GM19099 (cell line): Measurements from ENCODE around the gene WFS1.

Experiments used
- POLR2A ChIP-seq: IDR thresholded peaks from 3 replicates; pipeline ENCODE4 v1.6.1; 2011; ENCODE audit warnings: low read depth; ENCODE audit not compliant: insufficient read length; ENCODE audit errors: extremely low read depth

The WFS1 gene

DNA sequence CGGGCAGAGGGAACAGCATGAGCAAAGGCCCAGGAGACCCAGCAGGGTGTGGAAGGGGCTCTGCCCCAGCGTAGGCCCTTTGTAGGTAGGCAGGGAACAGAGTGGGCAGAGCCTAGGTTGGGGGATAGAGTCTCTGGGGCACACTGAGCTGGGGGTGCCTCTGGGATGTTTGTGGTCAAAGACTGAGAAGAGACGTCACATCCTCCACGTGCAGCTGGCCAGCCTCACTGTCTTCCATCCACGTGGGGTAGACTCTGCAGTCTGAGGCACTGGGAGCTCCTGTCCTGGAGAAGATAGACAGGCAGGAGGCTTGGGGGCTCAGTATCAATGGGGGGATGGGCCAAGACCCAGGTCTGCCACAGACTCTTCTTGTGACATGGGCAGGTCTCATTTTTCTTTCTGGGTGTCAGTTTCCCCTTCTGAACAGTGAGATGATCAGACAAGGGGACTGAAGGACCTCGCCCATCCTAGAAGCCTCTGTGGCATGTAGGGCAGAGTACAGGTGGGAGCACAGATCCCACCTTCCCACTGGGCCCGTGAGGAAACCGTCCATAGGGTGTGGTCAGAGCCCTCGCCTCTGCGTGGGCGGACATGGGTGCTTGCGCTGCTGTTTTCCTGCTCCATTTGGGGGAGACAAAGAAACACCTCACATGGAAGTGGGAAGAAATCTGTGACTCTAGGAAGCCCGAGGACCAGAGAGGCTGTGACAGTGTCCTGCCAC is 22.9 kb downstream of the WFS1 start:
- TF ChIP-seq POLR2A = no peak

DNA sequence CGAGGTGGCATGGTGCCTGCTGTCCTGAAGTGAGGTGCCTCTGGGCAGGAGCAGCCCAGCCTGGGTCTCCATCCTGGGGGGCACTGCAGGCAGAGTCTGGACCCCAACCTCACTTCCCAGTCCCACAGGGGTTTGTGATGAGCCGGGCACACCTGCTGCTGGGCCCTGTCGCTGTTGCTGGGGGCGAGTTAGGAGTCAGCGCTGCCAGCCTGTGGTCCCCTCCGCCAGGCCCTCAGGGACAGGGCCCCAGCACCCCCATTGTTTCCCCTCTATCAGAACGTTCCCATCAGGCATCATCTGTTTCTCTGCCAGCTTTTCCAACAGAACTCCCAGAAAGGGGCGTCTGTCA is 23.4 kb downstream of the WFS1 start:
- TF ChIP-seq POLR2A = no peak

DNA sequence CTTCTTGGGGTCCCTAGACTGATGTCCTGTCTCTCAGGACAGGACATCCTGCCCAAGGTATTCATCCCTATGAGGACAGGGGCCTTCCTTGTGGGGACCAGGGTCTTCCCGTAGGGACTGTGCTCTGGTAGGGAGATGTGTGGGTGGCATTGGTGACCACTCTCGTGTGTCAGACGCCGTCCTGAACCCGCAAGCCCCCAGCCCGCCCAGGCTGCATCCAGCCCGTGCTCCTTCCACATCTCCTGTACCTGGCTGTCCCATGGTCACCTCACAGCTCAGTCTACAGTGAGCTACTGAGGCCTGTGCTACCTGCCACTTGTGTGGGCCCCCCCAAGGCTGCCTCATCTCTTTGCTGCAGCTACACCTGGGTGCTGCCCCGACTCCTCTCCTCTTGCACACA is 24.0 kb downstream of the WFS1 start:
- TF ChIP-seq POLR2A = no peak

DNA sequence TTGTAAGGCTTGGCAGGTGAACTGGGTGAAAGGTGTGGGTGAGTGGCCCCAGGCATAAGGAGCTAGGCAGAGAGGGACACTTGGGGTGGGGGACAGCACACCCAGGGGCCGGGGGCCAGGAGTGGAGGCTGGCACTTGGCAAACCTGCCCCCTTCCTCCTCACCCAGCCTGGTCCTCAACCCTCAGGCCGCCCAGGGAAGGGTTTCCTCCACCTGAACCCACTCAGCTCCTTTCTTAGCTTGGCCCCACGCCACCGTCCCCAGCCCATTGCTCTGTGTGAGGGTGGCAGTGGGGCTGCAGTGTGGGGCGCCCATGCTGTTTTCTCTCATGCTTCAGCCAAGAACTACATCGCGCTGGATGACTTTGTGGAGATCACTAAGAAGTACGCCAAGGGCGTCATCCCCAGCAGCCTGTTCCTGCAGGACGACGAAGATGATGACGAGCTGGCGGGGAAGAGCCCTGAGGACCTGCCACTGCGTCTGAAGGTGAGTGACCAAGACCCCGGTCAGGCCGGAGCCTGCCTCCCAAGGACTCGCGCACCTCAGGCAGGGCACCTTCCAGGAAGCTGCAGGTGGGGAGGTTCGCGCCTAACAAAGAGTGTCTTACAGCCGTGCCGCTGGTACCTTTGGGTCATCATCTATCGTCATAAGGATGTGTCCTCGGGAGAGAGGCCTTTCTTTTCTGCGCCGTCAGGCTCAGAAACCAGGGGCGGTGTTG is 25.2 kb downstream of the WFS1 start:
- no peak for TF ChIP-seq POLR2A

DNA sequence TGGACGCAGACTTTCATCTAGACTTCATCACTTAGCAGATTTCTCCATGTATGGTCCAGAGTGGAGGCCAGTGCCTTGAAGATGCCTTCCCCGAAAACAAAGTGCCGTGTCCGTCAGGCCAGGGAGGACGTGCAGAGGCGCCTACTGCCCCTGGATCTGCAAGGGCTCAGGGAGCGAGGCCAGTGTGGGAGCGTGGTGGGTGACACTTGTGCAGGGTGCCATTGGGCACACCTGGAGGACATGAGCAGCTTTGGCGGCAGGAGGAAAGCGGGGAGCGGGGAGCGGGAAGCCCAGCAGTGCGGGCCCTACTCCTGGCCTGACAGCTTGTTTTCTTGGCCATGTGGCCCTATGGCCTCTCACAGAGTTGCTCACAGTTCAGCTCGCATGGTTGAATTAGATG is 25.8 kb downstream of the WFS1 start:
- TF ChIP-seq POLR2A = no peak

DNA sequence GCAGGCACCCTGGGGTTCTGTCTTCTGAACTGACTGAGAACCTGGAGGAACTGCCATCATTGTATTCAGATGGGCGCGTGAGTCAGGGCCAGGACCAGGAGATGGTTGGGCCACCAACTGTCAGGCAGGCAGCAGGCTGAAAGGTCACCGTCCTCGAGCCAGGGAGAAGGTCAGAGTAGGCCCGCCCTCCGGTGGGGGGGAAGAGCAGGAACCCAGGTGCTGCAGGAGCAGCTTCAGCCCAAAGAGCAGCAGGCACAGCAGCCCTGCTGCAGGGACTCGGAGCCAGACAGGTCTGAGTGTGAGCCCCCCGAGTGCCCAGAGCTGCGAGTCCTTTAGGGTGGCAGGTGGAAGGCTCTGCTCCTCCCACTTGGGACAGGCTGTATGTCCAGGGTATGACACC is 26.4 kb downstream of the WFS1 start:
- TF ChIP-seq POLR2A = no peak

DNA sequence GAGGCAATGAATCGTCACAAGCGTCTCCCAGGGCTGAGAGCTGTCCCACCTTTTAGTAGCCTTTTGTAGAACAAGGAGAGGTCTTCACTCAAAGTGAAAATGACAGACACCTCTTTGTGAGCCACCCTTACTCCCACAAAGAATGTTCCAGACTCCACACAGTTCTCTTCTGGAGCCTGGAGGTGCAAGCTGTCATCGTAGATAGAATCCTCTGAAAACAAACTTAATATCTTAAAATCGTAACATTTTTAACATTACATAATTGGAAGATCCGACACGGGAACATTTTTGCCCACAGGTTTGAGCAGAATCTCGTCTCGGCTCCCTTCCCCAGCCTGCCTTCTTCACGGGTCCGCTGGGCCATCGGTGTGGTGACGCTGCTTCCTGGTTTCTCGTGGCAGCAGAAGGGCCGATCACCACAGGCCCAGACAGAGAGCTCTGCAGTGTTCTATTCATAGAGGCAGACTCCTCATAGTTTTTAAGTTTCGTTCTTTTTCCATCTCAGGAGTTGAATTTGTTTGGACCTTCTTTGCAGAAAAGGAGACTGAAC is 27.7 kb downstream of the WFS1 start:
- no peak for TF ChIP-seq POLR2A

DNA sequence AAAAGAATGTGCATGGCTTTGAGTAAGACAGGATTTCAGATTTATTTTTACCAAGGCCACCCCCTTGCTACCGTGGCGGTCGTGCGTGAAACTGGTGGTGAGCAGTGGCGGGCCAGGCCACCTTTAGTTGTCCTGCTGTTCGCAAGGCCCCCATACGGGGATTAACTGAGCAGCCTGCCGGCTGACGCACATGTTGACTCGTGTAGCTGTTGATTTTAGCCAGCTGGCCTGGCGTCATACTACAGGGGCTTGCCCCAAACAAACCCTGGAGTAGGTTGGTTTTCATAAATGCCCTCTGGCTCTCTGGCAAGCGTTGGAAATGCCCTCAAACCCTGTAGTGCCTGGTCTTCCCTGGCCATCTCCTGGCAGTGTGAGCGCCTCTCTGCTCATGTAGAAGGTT is 28.4 kb downstream of the WFS1 start:
- no peak for TF ChIP-seq POLR2A

DNA sequence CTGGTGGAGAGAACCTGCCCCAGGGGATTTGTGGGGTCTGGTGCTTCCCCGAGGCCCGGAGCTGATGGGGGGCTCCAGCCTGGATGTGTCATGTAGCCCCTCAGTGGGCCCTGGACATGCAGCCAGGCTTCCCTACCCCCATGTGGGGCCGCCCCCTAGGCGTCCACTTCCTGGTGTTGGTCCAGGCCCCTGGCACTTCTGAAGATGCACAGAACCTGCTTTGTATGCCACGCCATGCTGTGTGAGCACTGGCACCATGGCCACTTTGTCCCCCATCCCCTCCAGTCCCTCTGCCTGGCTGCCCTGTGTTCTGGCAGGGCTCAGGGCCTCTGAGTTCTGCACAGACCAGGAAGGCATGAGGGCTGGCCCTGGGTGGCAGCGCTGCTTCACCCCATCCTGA is 29.2 kb downstream of the WFS1 start:
- TF ChIP-seq POLR2A = no peak

DNA sequence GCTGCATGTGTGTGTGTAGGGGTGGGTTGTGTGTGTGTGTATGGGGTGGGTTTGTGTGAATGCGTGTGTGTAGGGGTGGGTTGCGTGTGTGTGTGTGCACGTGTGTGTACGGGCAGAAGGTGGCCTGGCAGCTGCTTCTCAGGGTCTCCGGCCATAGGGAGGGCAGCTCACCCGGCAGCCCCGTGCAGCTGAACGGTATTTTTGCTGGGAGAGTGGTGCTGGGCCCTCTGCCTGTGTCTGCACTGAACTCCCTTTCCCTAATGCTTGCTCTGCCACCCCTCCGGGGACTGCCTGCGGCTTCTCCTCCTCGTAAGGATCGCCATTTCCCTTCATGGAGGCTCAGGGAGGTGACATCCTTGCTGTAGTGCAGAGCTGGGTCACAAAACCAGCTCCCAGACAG is 30.2 kb downstream of the WFS1 start:
- no peak for TF ChIP-seq POLR2A

DNA sequence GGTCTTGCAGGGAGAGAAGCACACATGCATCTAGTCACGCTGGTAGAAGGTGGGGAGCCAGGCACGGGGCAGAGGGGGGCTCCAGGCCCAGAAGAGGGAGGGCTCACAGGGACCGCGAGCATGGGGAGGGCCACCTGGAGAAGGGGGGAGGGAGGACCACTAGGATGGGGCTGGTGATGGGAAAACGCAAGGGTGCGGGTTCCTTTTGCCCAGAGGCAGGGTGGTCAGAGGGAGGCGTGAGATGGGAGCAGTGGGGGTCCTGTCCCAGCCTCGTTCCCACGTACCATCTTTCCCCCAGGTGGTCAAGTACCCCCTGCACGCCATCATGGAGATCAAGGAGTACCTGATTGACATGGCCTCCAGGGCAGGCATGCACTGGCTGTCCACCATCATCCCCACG is 30.7 kb downstream of the WFS1 start:
- no peak for TF ChIP-seq POLR2A

DNA sequence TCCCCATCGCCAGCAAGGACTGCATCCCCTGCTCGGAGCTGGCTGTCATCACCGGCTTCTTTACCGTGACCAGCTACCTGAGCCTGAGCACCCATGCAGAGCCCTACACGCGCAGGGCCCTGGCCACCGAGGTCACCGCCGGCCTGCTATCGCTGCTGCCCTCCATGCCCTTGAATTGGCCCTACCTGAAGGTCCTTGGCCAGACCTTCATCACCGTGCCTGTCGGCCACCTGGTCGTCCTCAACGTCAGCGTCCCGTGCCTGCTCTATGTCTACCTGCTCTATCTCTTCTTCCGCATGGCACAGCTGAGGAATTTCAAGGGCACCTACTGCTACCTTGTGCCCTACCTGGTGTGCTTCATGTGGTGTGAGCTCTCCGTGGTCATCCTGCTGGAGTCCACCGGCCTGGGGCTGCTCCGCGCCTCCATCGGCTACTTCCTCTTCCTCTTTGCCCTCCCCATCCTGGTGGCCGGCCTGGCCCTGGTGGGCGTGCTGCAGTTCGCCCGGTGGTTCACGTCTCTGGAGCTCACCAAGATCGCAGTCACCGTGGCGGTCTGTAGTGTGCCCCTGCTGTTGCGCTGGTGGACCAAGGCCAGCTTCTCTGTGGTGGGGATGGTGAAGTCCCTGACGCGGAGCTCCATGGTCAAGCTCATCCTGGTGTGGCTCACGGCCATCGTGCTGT is 31.5 kb downstream of the WFS1 start:
- no peak for TF ChIP-seq POLR2A

DNA sequence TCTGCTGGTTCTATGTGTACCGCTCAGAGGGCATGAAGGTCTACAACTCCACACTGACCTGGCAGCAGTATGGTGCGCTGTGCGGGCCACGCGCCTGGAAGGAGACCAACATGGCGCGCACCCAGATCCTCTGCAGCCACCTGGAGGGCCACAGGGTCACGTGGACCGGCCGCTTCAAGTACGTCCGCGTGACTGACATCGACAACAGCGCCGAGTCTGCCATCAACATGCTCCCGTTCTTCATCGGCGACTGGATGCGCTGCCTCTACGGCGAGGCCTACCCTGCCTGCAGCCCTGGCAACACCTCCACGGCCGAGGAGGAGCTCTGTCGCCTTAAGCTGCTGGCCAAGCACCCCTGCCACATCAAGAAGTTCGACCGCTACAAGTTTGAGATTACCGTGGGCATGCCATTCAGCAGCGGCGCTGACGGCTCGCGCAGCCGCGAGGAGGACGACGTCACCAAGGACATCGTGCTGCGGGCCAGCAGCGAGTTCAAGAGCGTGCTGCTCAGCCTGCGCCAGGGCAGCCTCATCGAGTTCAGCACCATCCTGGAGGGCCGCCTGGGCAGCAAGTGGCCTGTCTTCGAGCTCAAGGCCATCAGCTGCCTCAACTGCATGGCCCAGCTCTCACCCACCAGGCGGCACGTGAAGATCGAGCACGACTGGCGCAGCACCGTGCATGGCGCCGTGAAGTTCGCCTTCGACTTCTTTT is 32.2 kb downstream of the WFS1 start:
- TF ChIP-seq POLR2A = no peak

DNA sequence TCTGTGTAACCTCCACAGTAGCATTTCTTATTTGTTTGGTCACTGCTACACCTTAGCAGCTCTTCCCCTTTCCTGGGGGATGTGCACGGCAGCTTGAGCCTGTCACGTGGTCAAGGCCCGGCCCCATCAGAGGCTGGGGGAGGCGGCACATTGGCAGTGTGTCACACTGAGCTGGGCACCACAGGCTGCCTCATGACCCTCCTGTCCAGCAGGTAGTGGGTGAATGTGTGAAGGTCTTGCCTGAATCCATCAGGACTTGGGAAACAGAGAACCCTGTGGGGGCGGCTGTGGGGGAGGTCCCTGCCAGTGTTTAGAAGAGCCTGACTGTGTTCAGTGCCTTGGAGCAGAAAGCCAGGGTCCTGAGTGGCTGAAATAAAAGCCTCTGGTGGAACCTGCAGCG is 33.2 kb downstream of the WFS1 start:
- TF ChIP-seq POLR2A = no peak

DNA sequence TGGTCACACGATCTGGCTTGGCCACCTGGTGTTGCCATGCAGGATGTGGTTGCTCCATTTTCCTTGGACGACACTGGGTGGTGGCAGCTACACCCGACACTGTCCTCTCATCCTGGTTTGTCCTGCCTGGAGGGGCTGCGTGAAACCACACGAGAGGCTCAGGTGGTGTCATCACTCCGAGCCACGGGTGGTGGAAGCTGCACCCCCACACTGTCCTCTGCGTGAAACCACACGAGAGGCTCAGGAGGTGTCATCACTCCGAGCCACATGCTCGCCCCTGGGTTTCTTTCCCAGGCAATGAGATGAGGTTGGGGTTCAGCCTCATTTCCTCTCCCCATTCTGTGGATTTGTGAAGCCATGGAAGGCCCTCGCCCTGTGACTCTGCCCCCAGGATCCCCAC is 34.3 kb downstream of the WFS1 start:
- no peak for TF ChIP-seq POLR2A

DNA sequence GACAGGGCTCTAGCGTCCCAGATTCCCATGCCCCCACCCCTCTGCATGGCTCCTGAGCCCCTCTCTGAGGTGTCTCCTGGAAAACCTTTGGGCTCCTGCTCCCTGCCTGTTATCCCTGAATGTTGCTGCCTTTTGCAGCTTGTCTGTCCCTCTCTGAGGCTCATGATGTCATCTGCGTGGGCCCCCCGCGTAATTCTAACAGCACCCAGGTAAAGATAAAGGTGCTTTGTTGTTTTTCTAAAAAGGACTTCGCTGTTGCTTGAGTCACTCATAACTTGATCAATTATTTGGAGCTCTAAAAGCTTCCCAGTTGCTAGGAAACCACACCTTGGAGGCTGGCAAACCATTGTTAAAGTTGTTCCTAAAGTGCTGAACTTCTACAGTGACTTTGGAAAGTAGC is 36.6 kb downstream of the WFS1 start:
- no peak for TF ChIP-seq POLR2A

DNA sequence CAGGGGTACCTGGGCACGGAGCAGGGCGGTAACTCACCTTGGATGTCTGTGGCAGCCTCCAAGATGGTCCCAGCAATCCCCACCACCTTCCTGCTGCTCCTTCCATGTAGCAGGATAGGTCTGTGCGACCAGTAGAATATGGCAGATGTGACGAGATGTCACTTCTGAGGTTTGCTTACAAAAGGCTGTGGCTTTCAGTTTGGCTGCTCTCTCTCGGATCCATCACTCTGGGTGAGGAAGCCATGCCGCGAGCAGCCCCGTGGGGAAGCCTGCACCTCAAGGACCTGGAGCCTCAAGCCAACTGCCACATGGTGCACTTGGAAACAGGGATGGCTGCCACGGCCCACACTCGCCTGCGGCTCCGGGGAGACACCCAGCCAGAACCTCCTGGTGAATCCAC is 37.6 kb downstream of the WFS1 start:
- no peak for TF ChIP-seq POLR2A
